Neutrophil (primary cell): Measurements from ENCODE around the gene NNMT.

Source experiments
- H3K27ac ChIP-seq: fragments of 200-600 bp; sonication (generic); 2 replicates; pipeline ENCODE4 v1.5.1; 2016; ENCODE audit warnings: mild to moderate bottlenecking, moderate library complexity
- H3K27me3 ChIP-seq: fragments of 200-600 bp; sonication (generic); 2 replicates; pipeline ENCODE4 v1.6.0; 2016; ENCODE audit warnings: mild to moderate bottlenecking
- H3K36me3 ChIP-seq: fragments of 200-600 bp; sonication (generic); 2 replicates; pipeline ENCODE4 v1.5.1; 2017
- H3K4me1 ChIP-seq, 2 experiments: fragments of 200-600 bp in 1 of 2; sonication (generic) in 1 of 2; 1 replicate in 1 of 2; 2 replicates in 1 of 2; pipeline versions ENCODE4 v1.5.1 to v1.6.1; 2013 to 2016; ENCODE audit warnings: low read depth in 1 of 2, low read length in 1 of 2, mild to moderate bottlenecking in 1 of 2, moderate library complexity in 1 of 2; ENCODE audit not compliant: control insufficient read depth in 1 of 2, insufficient read depth in 1 of 2
- H3K4me3 ChIP-seq, 2 experiments: fragments of 200-600 bp in 1 of 2; sonication (generic) in 1 of 2; 1 replicate in 1 of 2; 2 replicates in 1 of 2; pipeline ENCODE4 v1.5.1; 2013 to 2016; ENCODE audit warnings: low read depth in 1 of 2, low read length in 1 of 2, mild to moderate bottlenecking in 1 of 2, moderate library complexity in 1 of 2
- H3K9me3 ChIP-seq: fragments of 200-600 bp; sonication (generic); 2 replicates; pipeline ENCODE4 v1.5.1; 2016
- TF ChIP-seq, protein P1 (sequence below): fragments of 200-600 bp; sonication (generic); IDR thresholded peaks from 2 replicates; pipeline ENCODE4 v1.5.1; 2016; ENCODE audit warnings: antibody characterized with exemption

The NNMT gene

DNA sequence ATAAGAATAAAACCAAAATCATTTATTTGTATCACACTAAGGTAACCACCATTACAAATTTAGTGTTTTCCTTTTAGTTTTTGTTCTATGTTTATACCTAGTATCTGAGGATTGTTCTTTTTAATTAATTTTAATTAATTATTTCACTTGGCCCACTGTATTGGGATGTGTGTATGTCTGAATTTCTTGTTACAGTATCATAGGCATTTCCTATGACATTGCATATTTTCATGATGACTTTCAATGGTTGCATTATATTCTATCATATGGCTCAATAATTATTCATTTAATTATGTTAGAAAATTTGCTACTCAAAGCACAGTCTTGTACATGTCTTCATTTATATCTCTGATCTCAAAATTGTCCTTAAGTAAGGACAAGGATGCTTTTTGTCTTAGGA, 63.1 kb downstream of the NNMT start:
- Histone ChIP-seq H3K9me3 (no peaks in the 10 kb centered on the region), H3K27ac (no peak overlapping the region), H3K4me3 (no peak overlapping the region), H3K27me3 (no peaks in the 10 kb centered on the region), H3K4me1 (no peaks in the 10 kb centered on the region), H3K36me3 (no peaks in the 10 kb centered on the region)
- TF ChIP-seq, protein P1, sequence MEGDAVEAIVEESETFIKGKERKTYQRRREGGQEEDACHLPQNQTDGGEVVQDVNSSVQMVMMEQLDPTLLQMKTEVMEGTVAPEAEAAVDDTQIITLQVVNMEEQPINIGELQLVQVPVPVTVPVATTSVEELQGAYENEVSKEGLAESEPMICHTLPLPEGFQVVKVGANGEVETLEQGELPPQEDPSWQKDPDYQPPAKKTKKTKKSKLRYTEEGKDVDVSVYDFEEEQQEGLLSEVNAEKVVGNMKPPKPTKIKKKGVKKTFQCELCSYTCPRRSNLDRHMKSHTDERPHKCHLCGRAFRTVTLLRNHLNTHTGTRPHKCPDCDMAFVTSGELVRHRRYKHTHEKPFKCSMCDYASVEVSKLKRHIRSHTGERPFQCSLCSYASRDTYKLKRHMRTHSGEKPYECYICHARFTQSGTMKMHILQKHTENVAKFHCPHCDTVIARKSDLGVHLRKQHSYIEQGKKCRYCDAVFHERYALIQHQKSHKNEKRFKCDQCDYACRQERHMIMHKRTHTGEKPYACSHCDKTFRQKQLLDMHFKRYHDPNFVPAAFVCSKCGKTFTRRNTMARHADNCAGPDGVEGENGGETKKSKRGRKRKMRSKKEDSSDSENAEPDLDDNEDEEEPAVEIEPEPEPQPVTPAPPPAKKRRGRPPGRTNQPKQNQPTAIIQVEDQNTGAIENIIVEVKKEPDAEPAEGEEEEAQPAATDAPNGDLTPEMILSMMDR: no peak

DNA sequence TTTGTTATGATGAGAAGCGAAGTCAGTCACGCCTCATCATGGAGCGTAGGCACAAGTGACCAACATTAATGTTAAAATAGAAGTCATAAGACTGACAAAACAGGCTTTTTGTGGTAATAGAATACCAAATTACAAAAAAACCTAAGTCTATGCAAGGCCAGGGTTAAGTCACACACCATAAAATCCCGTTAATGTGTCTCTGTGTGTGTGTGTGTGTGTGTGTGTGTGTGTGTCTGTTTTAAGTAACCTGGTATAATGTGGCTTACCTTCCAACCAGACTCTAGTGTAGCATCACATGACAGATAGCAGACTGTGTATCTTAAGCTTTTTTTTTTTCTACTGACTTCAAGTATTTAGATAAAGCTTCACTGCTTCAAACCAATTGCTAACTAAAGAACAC, 66.1 kb downstream of the NNMT start:
- Histone ChIP-seq H3K27me3 (peaks cover 10% of the 10 kb centered on the region), H3K4me1 (no peaks in the 10 kb centered on the region), H3K36me3 (no peaks in the 10 kb centered on the region), H3K9me3 (no peaks in the 10 kb centered on the region), H3K27ac (no peak overlapping the region), H3K4me3 (no peak overlapping the region)
- TF ChIP-seq, protein P1: no peak

DNA sequence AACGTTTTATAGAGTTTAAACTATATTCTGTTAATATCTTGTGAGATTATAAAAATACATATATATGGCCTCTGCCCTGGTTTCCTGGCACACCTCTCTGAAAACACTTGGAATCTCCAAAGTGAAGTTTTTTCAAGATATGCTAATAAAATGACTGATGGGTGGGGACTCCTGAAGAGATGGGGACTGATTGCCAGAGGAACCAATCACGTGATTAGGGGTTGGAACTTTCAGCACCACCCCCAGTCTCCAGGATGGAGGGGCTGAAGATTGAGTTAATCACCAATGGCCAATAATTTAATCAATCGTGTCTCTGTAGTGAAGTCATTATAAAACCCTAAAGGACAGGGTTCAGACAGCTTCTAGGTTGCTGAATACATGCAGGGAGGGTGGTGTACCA, 66.8 kb downstream of the NNMT start:
- no peaks in the 10 kb centered on the region for H3K9me3 ChIP-seq
- TF ChIP-seq, protein P1: no peak
- H3K27me3 ChIP-seq: peaks cover 10% of the 10 kb centered on the region
- H3K4me1 ChIP-seq: no peaks in the 10 kb centered on the region
- H3K36me3 ChIP-seq: no peaks in the 10 kb centered on the region
- H3K4me3 ChIP-seq: no peak overlapping the region
- no peak overlapping the region for H3K27ac ChIP-seq
